Right lobe of liver (tissue), 4 donors: ENCODE data around the gene ATP6V0D1.

ENCODE experiments used
- CTCF ChIP-seq, 4 donors: fragments of 200-600 bp in 3 of 4; fragments of 450-650 bp in 1 of 4; IDR thresholded peaks; one replicate each; pipeline versions ENCODE4 v1.5.1 to v1.8.0; 2016 to 2022; ENCODE audit warnings: antibody characterized with exemption in 4 of 4, mild to moderate bottlenecking in 2 of 4
- POLR2A ChIP-seq: fragments of 450-650 bp; IDR thresholded peaks from one replicate; pipeline ENCODE4 v1.6.1; 2017; ENCODE audit warnings: antibody characterized with exemption, mild to moderate bottlenecking
- donor health status: DM: no; HTN: no; CAD: no.
- donor health status: DM: no; HTN: no; CAD: no.
- donor health status: DM: no; HTN: yes; CAD: no.

- no peak for TF ChIP-seq CTCF (IDR thresholded peaks at IDR 0.05)
- no peak for TF ChIP-seq POLR2A
These were observed 84.6 kb downstream of the ATP6V0D1 start for GRCh38 chr16:67396159-67397035.
